Measurements from ENCODE around the gene GAGE10. TPM values are rescaled to one million over a fixed set of nuclear protein-coding genes. Genes with fewer than 3 reads are reported as not detected.

GAGE10 gene
- total and polyA plus RNA-seq, 2 donors (not counting 3 experiments of a cell fraction or from before 2014, with no cell fraction given), result not detected

DNA sequence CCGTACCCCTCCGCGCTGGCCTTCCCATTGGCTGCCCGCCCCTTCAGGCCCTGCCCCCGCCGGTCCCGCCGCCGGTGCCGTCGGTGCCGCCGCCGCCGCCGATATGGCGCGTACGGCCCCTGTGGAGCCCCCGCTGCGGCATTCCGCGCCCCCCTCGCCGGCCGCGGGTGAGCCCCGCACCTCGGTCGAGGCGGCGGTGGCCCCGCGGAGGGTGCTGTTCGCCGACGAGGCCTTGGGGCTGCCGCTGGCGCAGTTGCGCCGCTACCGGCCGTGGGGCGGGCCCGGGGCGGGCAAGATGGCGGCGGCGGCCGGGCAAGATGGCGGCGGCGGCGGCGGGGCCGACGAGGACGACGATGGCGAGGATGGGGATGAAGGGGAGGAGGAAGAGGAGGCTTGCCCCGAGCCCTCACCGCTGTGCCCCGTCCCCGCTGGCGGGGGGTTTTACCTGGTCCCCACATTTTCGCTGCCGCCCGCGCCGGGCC lies 33.6 kb upstream of the GAGE10 start, which contains the start of gene PPP1R3F:
Gene PPP1R3F, plus strand, starts transcription at position 27 of the 482 bp plus-strand sequence. Its CDS starts 77 bp downstream, at position 104.
- Histone ChIP-seq H3K4me1 (ENCODE audit: control insufficient read depth, extremely low read depth, insufficient read depth, low read length) (no peaks in the 10 kb centered on the region), H3K4me3 (replicated peaks in 1 of 3; ENCODE audit: insufficient read depth in 1 of 3, low read depth in 1 of 3, low read length in 3 of 3) (peak within 1 kb of the TSS; percentile 29 to 78 (median 59)), H4K20me1 (replicated peaks; ENCODE audit: control insufficient read depth, extremely low read depth, insufficient read depth, low read length) (no peaks in the 10 kb centered on the region), H3K27me3 (ENCODE audit: control insufficient read depth in 2 of 2, insufficient read depth in 2 of 2, low read length in 2 of 2) (no peaks in the 10 kb centered on the region), H3K4me2 (ENCODE audit: insufficient read depth, low read length) (peak within 1 kb of the TSS; percentile 60), H3K27ac (ENCODE audit: insufficient read depth, low read depth, low read length) (peak within 1 kb of the TSS; percentile 80), H3K9me1 (replicated peaks; ENCODE audit: control insufficient read depth, extremely low read depth, insufficient read depth, low read length) (no peaks in the 10 kb centered on the region), H3K36me3 (ENCODE audit: control insufficient read depth in 2 of 2, extremely low read depth in 1 of 2, insufficient read depth in 2 of 2, low read length in 2 of 2) (no peaks in the 10 kb centered on the region), H2AFZ (ENCODE audit: low read depth, low read length) (peak within 1 kb of the TSS; percentile 70), H3K9ac (replicated peaks; ENCODE audit: extremely low read depth, insufficient read depth, low read length) (peak within 1 kb of the TSS; percentile 84), H3K9me3 (replicated peaks; ENCODE audit: control insufficient read depth, insufficient read depth, low read length) (no peaks in the 10 kb centered on the region), H3K79me2 (ENCODE audit: control insufficient read depth, insufficient read depth, low read length) (peaks cover 17% of the 10 kb centered on the region)
- intact Hi-C loops (cut with micrococcal nuclease) (loop anchor here (1.0 to 10.0 kb wide), 4 partner anchors 79 to 1613 kb away; partner anchors contain the start of genes GPKOW, PQBP1, TIMM17B and UXT), dilution Hi-C loops (cut with MboI; ENCODE audit: extremely low pct_ligation_motif_present, low sequenced_read_pairs) (no loop called here)
- BruUV-seq (replicated peaks), result no TSS peak
- CTCF ChIA-PET, result interaction anchor here (2.0 kb wide), 1 partner anchor 77 kb away, joined by 12 read pairs; no protein-coding TSS in a partner anchor
- FAIRE-seq, result no peak
- TF ChIP-seq POLR2AphosphoS5 (IDR thresholded peaks at IDR 0.05; ENCODE audit: insufficient read depth, low read depth, low read length), result peak; percentile 45
- no peak for TF ChIP-seq EZH2 (IDR thresholded peaks at IDR 0.05; ENCODE audit: borderline replicate concordance, low read depth, low read length, severe bottlenecking)
- no peak for TF ChIP-seq JUN (IDR thresholded peaks at IDR 0.05; ENCODE audit: borderline replicate concordance, insufficient read depth, insufficient read length, low read depth)
- DNase-seq (ENCODE audit: low read depth, low spot score), result peak; percentile 1
- POLR2A ChIA-PET, result no interaction called here

DNA sequence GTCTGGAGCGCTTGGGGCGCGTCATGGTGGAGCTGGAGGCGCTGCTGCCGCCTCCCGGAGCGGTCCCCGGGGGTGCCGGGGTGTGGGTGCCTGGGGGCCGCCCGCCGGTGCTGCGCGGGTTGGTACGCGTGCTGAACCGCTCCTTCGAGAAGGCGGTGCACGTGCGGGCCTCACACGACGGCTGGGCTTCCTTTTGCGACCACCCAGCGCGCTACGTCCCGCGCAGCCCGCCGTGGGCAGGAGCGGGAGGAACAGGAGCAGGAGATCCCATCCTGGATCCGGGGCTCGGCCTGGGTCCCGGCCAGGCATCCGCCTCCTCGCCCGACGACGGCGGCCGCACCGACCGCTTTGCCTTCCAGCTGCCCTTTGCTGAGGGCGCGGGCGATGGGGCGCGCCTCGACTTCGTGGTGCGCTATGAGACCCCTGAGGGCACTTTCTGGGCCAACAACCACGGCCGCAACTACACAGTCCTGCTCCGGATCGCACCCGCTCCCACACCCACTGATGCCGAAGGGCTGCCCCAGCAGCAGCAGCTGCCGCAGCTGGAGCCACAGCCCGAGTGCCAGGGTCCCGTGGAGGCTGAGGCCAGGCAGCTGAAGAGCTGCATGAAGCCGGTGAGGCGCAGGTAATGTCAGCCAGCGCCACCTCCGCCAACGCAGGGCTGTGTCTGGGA lies 33.1 kb upstream of the GAGE10 start:
- no peaks in the 10 kb centered on the region for H3K9me3 ChIP-seq (replicated peaks; ENCODE audit: control insufficient read depth, insufficient read depth, low read length)
- dilution Hi-C loops (cut with MboI; ENCODE audit: extremely low pct_ligation_motif_present, low sequenced_read_pairs), result no loop called here
- intact Hi-C loops (cut with micrococcal nuclease), result no loop called here
- no peaks in the 10 kb centered on the region for H3K9me1 ChIP-seq (replicated peaks; ENCODE audit: control insufficient read depth, extremely low read depth, insufficient read depth, low read length)
- H3K27ac ChIP-seq (ENCODE audit: insufficient read depth, low read depth, low read length), result peak overlapping the region; percentile 80
- BruUV-seq (replicated peaks), result TSS peak; percentile 17
- no peaks in the 10 kb centered on the region for H4K20me1 ChIP-seq (replicated peaks; ENCODE audit: control insufficient read depth, extremely low read depth, insufficient read depth, low read length)
- peaks cover 17% of the 10 kb centered on the region for H3K79me2 ChIP-seq (ENCODE audit: control insufficient read depth, insufficient read depth, low read length)
- no peaks in the 10 kb centered on the region for H3K27me3 ChIP-seq (ENCODE audit: control insufficient read depth in 2 of 2, insufficient read depth in 2 of 2, low read length in 2 of 2)
- H2AFZ ChIP-seq (ENCODE audit: low read depth, low read length), result peak overlapping the region; percentile 47
- no peaks in the 10 kb centered on the region for H3K4me1 ChIP-seq (ENCODE audit: control insufficient read depth, extremely low read depth, insufficient read depth, low read length)
- no peaks in the 10 kb centered on the region for H3K36me3 ChIP-seq (ENCODE audit: control insufficient read depth in 2 of 2, extremely low read depth in 1 of 2, insufficient read depth in 2 of 2, low read length in 2 of 2)
- ChIA-PET CTCF (no interaction called here), POLR2A (no interaction called here)
- TF ChIP-seq POLR2A (IDR thresholded peaks at IDR 0.05; ENCODE audit: low read depth, low read length) (no peak), MYC (IDR thresholded peaks at IDR 0.05; ENCODE audit: low read depth, low read length) (no peak), GATA2 (IDR thresholded peaks at IDR 0.05; ENCODE audit: insufficient read depth, insufficient read length, low read depth, low read length) (no peak), POLR2AphosphoS5 (IDR thresholded peaks at IDR 0.05; ENCODE audit: insufficient read depth, low read depth, low read length) (no peak), JUN (IDR thresholded peaks at IDR 0.05; ENCODE audit: borderline replicate concordance, insufficient read depth, insufficient read length, low read depth) (no peak), FOS (IDR thresholded peaks at IDR 0.05; ENCODE audit: borderline replicate concordance, insufficient read depth, low read length) (no peak), EZH2 (IDR thresholded peaks at IDR 0.05; ENCODE audit: borderline replicate concordance, low read depth, low read length, severe bottlenecking) (no peak)
- TF ChIP-seq, protein P1, sequence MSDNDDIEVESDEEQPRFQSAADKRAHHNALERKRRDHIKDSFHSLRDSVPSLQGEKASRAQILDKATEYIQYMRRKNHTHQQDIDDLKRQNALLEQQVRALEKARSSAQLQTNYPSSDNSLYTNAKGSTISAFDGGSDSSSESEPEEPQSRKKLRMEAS (IDR thresholded peaks at IDR 0.05; ENCODE audit: insufficient read depth, insufficient read length), result no peak
- TF ChIP-seq, protein P2, sequence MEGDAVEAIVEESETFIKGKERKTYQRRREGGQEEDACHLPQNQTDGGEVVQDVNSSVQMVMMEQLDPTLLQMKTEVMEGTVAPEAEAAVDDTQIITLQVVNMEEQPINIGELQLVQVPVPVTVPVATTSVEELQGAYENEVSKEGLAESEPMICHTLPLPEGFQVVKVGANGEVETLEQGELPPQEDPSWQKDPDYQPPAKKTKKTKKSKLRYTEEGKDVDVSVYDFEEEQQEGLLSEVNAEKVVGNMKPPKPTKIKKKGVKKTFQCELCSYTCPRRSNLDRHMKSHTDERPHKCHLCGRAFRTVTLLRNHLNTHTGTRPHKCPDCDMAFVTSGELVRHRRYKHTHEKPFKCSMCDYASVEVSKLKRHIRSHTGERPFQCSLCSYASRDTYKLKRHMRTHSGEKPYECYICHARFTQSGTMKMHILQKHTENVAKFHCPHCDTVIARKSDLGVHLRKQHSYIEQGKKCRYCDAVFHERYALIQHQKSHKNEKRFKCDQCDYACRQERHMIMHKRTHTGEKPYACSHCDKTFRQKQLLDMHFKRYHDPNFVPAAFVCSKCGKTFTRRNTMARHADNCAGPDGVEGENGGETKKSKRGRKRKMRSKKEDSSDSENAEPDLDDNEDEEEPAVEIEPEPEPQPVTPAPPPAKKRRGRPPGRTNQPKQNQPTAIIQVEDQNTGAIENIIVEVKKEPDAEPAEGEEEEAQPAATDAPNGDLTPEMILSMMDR (IDR thresholded peaks at IDR 0.05; ENCODE audit: extremely low read depth in 1 of 2, insufficient read depth in 1 of 2, low read depth in 1 of 2, low read length in 2 of 2), result no peak
- H3K4me3 ChIP-seq (replicated peaks in 1 of 3; ENCODE audit: insufficient read depth in 1 of 3, low read depth in 1 of 3, low read length in 3 of 3), result peak overlapping the region; percentile 29 to 78 (median 46)
- peak overlapping the region; percentile 21 for H3K4me2 ChIP-seq (ENCODE audit: insufficient read depth, low read length)
- DNase-seq (ENCODE audit: low read depth, low spot score) (no peak), FAIRE-seq (no peak)
- peak overlapping the region; percentile 84 for H3K9ac ChIP-seq (replicated peaks; ENCODE audit: extremely low read depth, insufficient read depth, low read length)
